ENCODE results near the gene TCEA3. TPM values are rescaled to one million over a fixed set of nuclear protein-coding genes. Genes with fewer than 3 reads are reported as not detected.
A peak's percentile ranks its signal among the peaks of the same experiment; 100 is the strongest.

Gene TCEA3
- total and polyA plus RNA-seq, 3 donors from 2014 or later, result 10.8 to 14.7 (median 12.6) TPM

GRCh38 chr1:23368562-23369334, 55.8 kb downstream of the TCEA3 start:
- Histone ChIP-seq H3K4me3 (peak overlapping the region; percentile 94 to 96), H3K4me1 (peaks cover 44% of the 10 kb centered on the region), H3K36me3 (ENCODE audit: low read depth, missing control alignments) (no peaks in the 10 kb centered on the region), H3K27ac (peak overlapping the region; percentile 98 to 99), H3K27me3 (no peaks in the 10 kb centered on the region), H3K9me3 (no peaks in the 10 kb centered on the region)
- peak; percentile 94 for DNase-seq
- intact Hi-C loops (cut with DNase I; ENCODE audit: low total_unique reads), result no loop called here
- TF ChIP-seq POLR2A (IDR thresholded peaks at IDR 0.05) (peak; percentile 89), CTCF (IDR thresholded peaks at IDR 0.05) (peak in 1 of 3 experiments; percentile 2)
- whole genome bisulfite sequencing, 2 donors, result 0 to 1% methylated on average over 8 to 46 of the region's 61 CpGs

GRCh38 chr1:23367791-23368561, 56.6 kb downstream of the TCEA3 start:
- intact Hi-C loops (cut with DNase I; ENCODE audit: low total_unique reads), result no loop called here
- H3K4me1 ChIP-seq, result peaks cover 40% of the 10 kb centered on the region
- WGBS, 2 donors, result 2 to 9% methylated on average over 9 to 41 of the region's 41 CpGs

DNA sequence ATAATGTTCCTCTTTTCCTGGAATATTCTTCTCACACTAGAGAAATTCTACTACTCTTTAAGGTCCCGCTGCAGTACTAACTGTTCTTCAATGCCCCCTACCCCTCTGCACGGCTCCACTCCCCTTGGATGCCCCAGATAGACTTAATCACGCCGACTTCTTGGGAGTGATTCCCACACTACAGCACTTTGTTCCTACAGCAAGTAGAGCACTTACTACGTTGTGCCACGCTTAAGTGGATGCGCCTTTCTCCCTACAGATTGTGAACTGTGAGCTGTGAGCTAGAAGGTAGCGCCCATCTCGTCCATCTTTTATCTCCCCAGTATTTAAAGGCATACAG, 57.1 kb downstream of the TCEA3 start:
- Histone ChIP-seq H3K36me3 (ENCODE audit: low read depth, missing control alignments) (no peaks in the 10 kb centered on the region), H3K27ac (peak overlapping the region in 1 of 2 donors; percentile 99), H3K9me3 (no peaks in the 10 kb centered on the region), H3K4me3 (peak overlapping the region; percentile 94 to 96), H3K27me3 (no peaks in the 10 kb centered on the region), H3K4me1 (peaks cover 37% of the 10 kb centered on the region)
- intact Hi-C loops (cut with DNase I; ENCODE audit: low total_unique reads), result no loop called here
- no peak for DNase-seq
- WGBS, 2 donors, result 38 to 55% methylated on average over 9 of the region's 9 CpGs
- TF ChIP-seq POLR2A (IDR thresholded peaks at IDR 0.05) (no peak), CTCF (IDR thresholded peaks at IDR 0.05) (no peak)

More at GRCh38 chr1:23367791-23368561, 56.6 kb downstream of the TCEA3 start:
- TF ChIP-seq CTCF (IDR thresholded peaks at IDR 0.05) (no peak), POLR2A (IDR thresholded peaks at IDR 0.05) (no peak)
- H3K27me3 ChIP-seq, result no peaks in the 10 kb centered on the region
- no peaks in the 10 kb centered on the region for H3K9me3 ChIP-seq
- DNase-seq, result peak; percentile 99
- H3K4me3 ChIP-seq, result peak overlapping the region; percentile 94 to 96
- H3K27ac ChIP-seq, result peak overlapping the region; percentile 98 to 99
- no peaks in the 10 kb centered on the region for H3K36me3 ChIP-seq (ENCODE audit: low read depth, missing control alignments)

GRCh38 chr1:23366598-23366997, 58.0 kb downstream of the TCEA3 start:
- no peaks in the 10 kb centered on the region for H3K36me3 ChIP-seq (ENCODE audit: low read depth, missing control alignments)
- H3K4me1 ChIP-seq, result peaks cover 29% of the 10 kb centered on the region
- no peaks in the 10 kb centered on the region for H3K9me3 ChIP-seq
- 62 to 75% methylated on average over 5 of the region's 5 CpGs for WGBS, 2 donors
- TF ChIP-seq CTCF (IDR thresholded peaks at IDR 0.05), result no peak
- TF ChIP-seq POLR2A (IDR thresholded peaks at IDR 0.05), result no peak
- no peak overlapping the region for H3K4me3 ChIP-seq
- no peaks in the 10 kb centered on the region for H3K27me3 ChIP-seq
- DNase-seq, result no peak
- intact Hi-C loops (cut with DNase I; ENCODE audit: low total_unique reads), result no loop called here
- H3K27ac ChIP-seq, result no peak overlapping the region

Measured in testis (tissue), 3 donors.